ENCODE measurements around the gene PERCC1.

Gene PERCC1

GRCh38 chr16:1430759-1431496 is at the start of gene PERCC1:
Gene PERCC1, plus strand, starts transcription at chr16:1431078. Its CDS starts 1,516 bp downstream, at chr16:1432594.
- peak; percentile 30 for DNase-seq (ENCODE audit: low spot score)

GRCh38 chr16:1381612-1382406 is 49.1 kb upstream of the PERCC1 start:
- DNase-seq (ENCODE audit: low spot score): no peak

- no peak for DNase-seq (ENCODE audit: low spot score)
Measured at GRCh38 chr16:1383556-1383955, 47.3 kb upstream of the PERCC1 start.

GRCh38 chr16:1385232-1385631 is 45.6 kb upstream of the PERCC1 start:
- DNase-seq (ENCODE audit: low spot score): no peak

- no peak for DNase-seq (ENCODE audit: low spot score)
Measured at GRCh38 chr16:1387331-1387730, 43.5 kb upstream of the PERCC1 start.

- DNase-seq (ENCODE audit: low spot score): no peak
Measured at GRCh38 chr16:1389762-1390161, 41.1 kb upstream of the PERCC1 start.

GRCh38 chr16:1390239-1390779 is 40.6 kb upstream of the PERCC1 start:
- DNase-seq (ENCODE audit: low spot score): no peak

GRCh38 chr16:1392826-1393225 is 38.1 kb upstream of the PERCC1 start:
- DNase-seq (ENCODE audit: low spot score): no peak

- no peak for DNase-seq (ENCODE audit: low spot score)
Measured at GRCh38 chr16:1393613-1394176, 37.2 kb upstream of the PERCC1 start.

GRCh38 chr16:1394367-1394951 is 36.4 kb upstream of the PERCC1 start:
- DNase-seq (ENCODE audit: low spot score): no peak

- no peak for DNase-seq (ENCODE audit: low spot score)
Measured at GRCh38 chr16:1395444-1396031, 35.3 kb upstream of the PERCC1 start.

- DNase-seq (ENCODE audit: low spot score): no peak
Measured at GRCh38 chr16:1397779-1398178, 33.1 kb upstream of the PERCC1 start.

- no peak for DNase-seq (ENCODE audit: low spot score)
Measured at GRCh38 chr16:1398351-1398750, 32.5 kb upstream of the PERCC1 start.

- no peak for DNase-seq (ENCODE audit: low spot score)
Measured at GRCh38 chr16:1398826-1399581, 31.9 kb upstream of the PERCC1 start.

GRCh38 chr16:1401061-1401757 is 29.7 kb upstream of the PERCC1 start:
- DNase-seq (ENCODE audit: low spot score): no peak

GRCh38 chr16:1401758-1402154 is 29.1 kb upstream of the PERCC1 start:
- DNase-seq (ENCODE audit: low spot score): no peak

- no peak for DNase-seq (ENCODE audit: low spot score)
Measured at GRCh38 chr16:1403036-1403435, 27.8 kb upstream of the PERCC1 start.

GRCh38 chr16:1403733-1404132 is 27.1 kb upstream of the PERCC1 start:
- DNase-seq (ENCODE audit: low spot score): no peak

GRCh38 chr16:1407753-1408152 is 23.1 kb upstream of the PERCC1 start:
- no peak for DNase-seq (ENCODE audit: low spot score)

- peak; percentile 79 for DNase-seq (ENCODE audit: low spot score)
Measured at GRCh38 chr16:1408171-1408837, 22.6 kb upstream of the PERCC1 start.
